H1 (cell line): ENCODE results near the gene TMEM151A. TPM values are rescaled to one million over a fixed set of nuclear protein-coding genes. Genes with fewer than 3 reads are reported as not detected.

Source experiments
- CTCF ChIA-PET: fragments of 300-600 bp; sonication (Branson Sonifier 250); formaldehyde crosslinking; loops from one replicate; lab custom pipeline; 2021; ENCODE audit not compliant: partially characterized antibody; lab: Charles Lee
- POLR2A ChIA-PET: fragments of 300-600 bp; sonication (Branson Sonifier 250); formaldehyde crosslinking; loops from one replicate; lab custom pipeline; 2021; ENCODE audit warnings: inconsistent platforms; ENCODE audit not compliant: partially characterized antibody; lab: Charles Lee
- DNase-seq, 2 experiments: peaks; one replicate each; pipeline versions ENCODE4 v3.0.0 to v3.0.0-alpha.2; 2010 to 2022; ENCODE audit warnings: low spot score in 2 of 2, low read depth in 1 of 2, mixed read lengths in 1 of 2
- FAIRE-seq: peaks from 2 replicates; lab custom pipeline; 2011; peaks lifted over from hg19 to GRCh38; lab: Jason Lieb, UNC
- H2AFZ ChIP-seq: 2 replicates; pipeline ENCODE4 v1.8.1; 2012; ENCODE audit warnings: low read length, inconsistent platforms
- H2AK5ac ChIP-seq: 2 replicates; pipeline ENCODE4 v1.6.1; 2013; ENCODE audit warnings: low read depth, low read length
- H2BK120ac ChIP-seq: replicated peaks from 2 replicates; pipeline ENCODE3; 2013; ENCODE audit warnings: low read depth, low read length, inconsistent platforms
- H2BK12ac ChIP-seq: 2 replicates; pipeline ENCODE4 v1.6.1; 2013; ENCODE audit warnings: low read depth, low read length
- H2BK15ac ChIP-seq: 2 replicates; pipeline ENCODE4 v1.6.1; 2013; ENCODE audit warnings: low read length
- H2BK20ac ChIP-seq: 2 replicates; pipeline ENCODE4 v1.6.1; 2013; ENCODE audit warnings: low read length
- H2BK5ac ChIP-seq: 2 replicates; pipeline ENCODE4 v1.6.1; 2013; ENCODE audit warnings: low read depth, low read length
- H3K14ac ChIP-seq: 2 replicates; pipeline ENCODE4 v1.6.1; 2013; ENCODE audit warnings: inconsistent platforms; ENCODE audit not compliant: insufficient read length
- H3K18ac ChIP-seq: 2 replicates; pipeline ENCODE4 v1.6.1; 2013; ENCODE audit warnings: low read length; ENCODE audit errors: extremely low read depth
- H3K23ac ChIP-seq: 2 replicates; pipeline ENCODE4 v1.6.1; 2013; ENCODE audit warnings: inconsistent platforms; ENCODE audit not compliant: insufficient read length
- H3K23me2 ChIP-seq: 2 replicates; pipeline ENCODE4 v1.6.1; 2013; ENCODE audit warnings: low read depth, low read length
- H3K27ac ChIP-seq: 2 replicates; pipeline ENCODE4 v1.6.1; 2011; ENCODE audit warnings: low read depth, low read length, inconsistent platforms
- H3K27me3 ChIP-seq, 4 experiments: replicated peaks in 1 of 4; 1 replicate in 1 of 4; 2 replicates in 3 of 4; pipeline versions ENCODE4 v1.6.1 to v1.8.1; 2011 to 2013; ENCODE audit warnings: low read length in 3 of 4, mild to moderate bottlenecking in 3 of 4, inconsistent platforms in 2 of 4, mixed read lengths in 2 of 4, moderate library complexity in 1 of 4; ENCODE audit not compliant: control insufficient read depth in 3 of 4, insufficient read depth in 3 of 4; ENCODE audit errors: extremely low read depth in 1 of 4
- H3K36me3 ChIP-seq, 4 experiments: 2 replicates each; pipeline versions ENCODE4 v1.6.1 to v1.8.1; 2011 to 2013; ENCODE audit warnings: mild to moderate bottlenecking in 4 of 4, low read length in 3 of 4, moderate library complexity in 2 of 4, control low read depth in 1 of 4, inconsistent platforms in 1 of 4; ENCODE audit not compliant: insufficient read depth in 4 of 4, control insufficient read depth in 2 of 4
- H3K4ac ChIP-seq: replicated peaks from 2 replicates; pipeline ENCODE3; 2013; ENCODE audit warnings: low read length, low read depth, mixed read lengths, inconsistent platforms; ENCODE audit not compliant: insufficient read length
- H3K4me1 ChIP-seq, 4 experiments: replicated peaks in 1 of 4; 1 replicate in 1 of 4; 2 replicates in 3 of 4; pipeline versions ENCODE4 v1.6.1 to v1.8.1; 2011 to 2013; ENCODE audit warnings: low read length in 3 of 4, inconsistent platforms in 2 of 4, mixed read lengths in 1 of 4; ENCODE audit not compliant: insufficient read depth in 4 of 4, control insufficient read depth in 3 of 4
- H3K4me2 ChIP-seq, 2 experiments: 2 replicates each; pipeline versions ENCODE4 v1.6.1 to v1.8.1; 2011 to 2013; ENCODE audit warnings: low read depth in 2 of 2, low read length in 2 of 2, control low read depth in 1 of 2, inconsistent platforms in 1 of 2, mild to moderate bottlenecking in 1 of 2; ENCODE audit not compliant: insufficient read depth in 1 of 2
- H3K4me3 ChIP-seq, 4 experiments: fragments of 200-600, 300-600 bp in 1 of 4; sonication (generic), shearing (Covaris generic), sonication (Bioruptor Twin) in 1 of 4; 2 replicates each; pipeline versions ENCODE4 v1.5.1 to v1.8.1; 2011 to 2016; ENCODE audit warnings: low read length in 4 of 4, low read depth in 3 of 4, control low read depth in 2 of 4, inconsistent platforms in 2 of 4, mild to moderate bottlenecking in 2 of 4, mixed read lengths in 1 of 4, moderate library complexity in 1 of 4; ENCODE audit not compliant: insufficient read depth in 2 of 4; ENCODE audit errors: extremely low read depth in 1 of 4
- H3K56ac ChIP-seq: replicated peaks from 2 replicates; pipeline ENCODE3; 2013; ENCODE audit warnings: low read depth, mild to moderate bottlenecking, mixed read lengths, low read length, inconsistent platforms; ENCODE audit not compliant: insufficient read length
- H3K79me1 ChIP-seq: 2 replicates; pipeline ENCODE4 v1.6.1; 2013; ENCODE audit warnings: low read depth, low read length, control low read depth
- H3K79me2 ChIP-seq, 2 experiments: 2 replicates each; pipeline versions ENCODE4 v1.6.1 to v1.8.1; 2012 to 2013; ENCODE audit warnings: low read length in 2 of 2, mild to moderate bottlenecking in 2 of 2, inconsistent platforms in 1 of 2; ENCODE audit not compliant: insufficient read depth in 2 of 2, control insufficient read depth in 1 of 2
- H3K9ac ChIP-seq, 4 experiments: replicated peaks in 1 of 4; 1 replicate in 1 of 4; 2 replicates in 3 of 4; pipeline versions ENCODE4 v1.6.1 to v1.8.1; 2011 to 2013; ENCODE audit warnings: low read depth in 3 of 4, low read length in 3 of 4, control low read depth in 2 of 4, mild to moderate bottlenecking in 2 of 4, moderate library complexity in 2 of 4, inconsistent platforms in 1 of 4; ENCODE audit errors: extremely low read depth in 1 of 4
- H3K9me3 ChIP-seq, 2 experiments: 2 replicates each; pipeline versions ENCODE4 v1.6.1 to v1.8.1; 2012 to 2013; ENCODE audit warnings: mild to moderate bottlenecking in 2 of 2, moderate library complexity in 2 of 2, control low read depth in 1 of 2, inconsistent platforms in 1 of 2, low read depth in 1 of 2, low read length in 1 of 2, mixed read lengths in 1 of 2; ENCODE audit not compliant: insufficient read depth in 2 of 2
- H4K20me1 ChIP-seq, 2 experiments: replicated peaks in 1 of 2; 2 replicates each; pipeline versions ENCODE3 to v1.8.1; 2011 to 2013; ENCODE audit warnings: inconsistent platforms in 2 of 2, low read length in 2 of 2, mild to moderate bottlenecking in 1 of 2; ENCODE audit not compliant: insufficient read depth in 2 of 2, control insufficient read depth in 1 of 2
- H4K5ac ChIP-seq: 2 replicates; pipeline ENCODE4 v1.6.1; 2013; ENCODE audit warnings: low read length, low read depth, mixed read lengths, inconsistent platforms; ENCODE audit not compliant: insufficient read length
- H4K8ac ChIP-seq: 2 replicates; pipeline ENCODE4 v1.8.0; 2013; ENCODE audit warnings: mild to moderate bottlenecking, moderate library complexity, low read length, inconsistent platforms; ENCODE audit not compliant: insufficient read depth; ENCODE audit errors: extremely low read depth
- H4K91ac ChIP-seq: replicated peaks from 2 replicates; pipeline ENCODE3; 2013; ENCODE audit warnings: low read length, mixed read lengths, inconsistent platforms; ENCODE audit not compliant: insufficient read length
- ASH2L ChIP-seq: fragments of 200-600, 300-600 bp; sonication (generic); IDR thresholded peaks from one replicate; pipeline ENCODE4 v1.7.1; 2017; ENCODE audit warnings: low read length
- CBX8 ChIP-seq: fragments of 300-800, 300-1000 bp; sonication (generic); IDR thresholded peaks from 2 replicates; pipeline ENCODE4 v1.7.1; 2016; ENCODE audit warnings: low read depth, low read length, borderline replicate concordance
- CEBPB ChIP-seq: IDR thresholded peaks from 2 replicates; pipeline ENCODE4 v1.6.1; 2012; ENCODE audit warnings: low read depth, low read length
- E2F6 ChIP-seq: IDR thresholded peaks from 2 replicates; pipeline ENCODE4 v1.6.1; 2012; ENCODE audit warnings: inconsistent platforms
- JUND ChIP-seq: IDR thresholded peaks from 2 replicates; pipeline ENCODE4 v1.6.1; 2011; ENCODE audit warnings: mild to moderate bottlenecking, improper control_type of control experiment, low read length
- MAX ChIP-seq: IDR thresholded peaks from 2 replicates; pipeline ENCODE4 v1.6.1; 2012; ENCODE audit warnings: inconsistent platforms
- NRF1 ChIP-seq: IDR thresholded peaks from 2 replicates; pipeline ENCODE4 v1.6.1; 2011; ENCODE audit warnings: mild to moderate bottlenecking, low read depth, low read length, improper control_type of control experiment
- RAD21 ChIP-seq, 2 experiments: IDR thresholded peaks in 1 of 2; conservative IDR thresholded peaks in 1 of 2; 2 replicates each; pipeline ENCODE4 v1.6.1; 2011; ENCODE audit warnings: low read depth in 2 of 2, low read length in 2 of 2, improper control_type of control experiment in 1 of 2, inconsistent platforms in 1 of 2, mild to moderate bottlenecking in 1 of 2, moderate library complexity in 1 of 2
- SP2 ChIP-seq: IDR thresholded peaks from 2 replicates; pipeline ENCODE4 v1.6.1; 2012; ENCODE audit warnings: mild to moderate bottlenecking, low read length, inconsistent platforms
- TBP ChIP-seq: IDR thresholded peaks from 2 replicates; pipeline ENCODE4 v1.6.1; 2011; ENCODE audit warnings: low read depth, low read length, improper control_type of control experiment
- WGBS, 2 experiments: shearing (Covaris generic) in 1 of 2; methylation state at CpG; one replicate each; pipeline versions ENCODE4 v1.1.6 to v1.1.7; 2013 to 2015; ENCODE audit warnings: low lambda C conversion rate in 2 of 2, mixed read lengths in 2 of 2, inconsistent platforms in 1 of 2, low coverage in 1 of 2, missing lambda C conversion rate in 1 of 2; ENCODE audit not compliant: insufficient replicate concordance in 2 of 2, insufficient coverage in 1 of 2, insufficient read length in 1 of 2; ENCODE audit errors: extremely low coverage in 1 of 2, missing lambda C conversion rate in 1 of 2; 5-methylcytosine and 5-hydroxymethylcytosine counted together
- polyA plus RNA-seq, 7 experiments: library from polyadenylated mRNA; depleted of rRNA in 3 of 7; stranded (reverse) in 5 of 7; unstranded in 2 of 7; fragments of >200 nt in 5 of 7; fragments of 200-250 nt in 2 of 7; gene quantifications; 1 replicate in 5 of 7; 2 replicates in 1 of 7; 4 replicates in 1 of 7; pipeline versions ENCODE4 v1.2.1 to v1.2.3, GENCODE V29; 2011 to 2013; ENCODE audit warnings: missing spikeins in 2 of 7, mixed read lengths in 2 of 7
- total RNA-seq: library from RNA; stranded (reverse); fragmentation: NEBNext Ultra II Directional; extraction: Animal tissue kit (Norgen Biotek cat#: 25700); gene quantifications from 2 replicates; pipeline ENCODE4 v1.2.1, GENCODE V29; 2021

Gene TMEM151A
- total and polyA plus RNA-seq, 2 of the 8 experiments (the other 6 are each of a cell fraction or from before 2014, with no cell fraction given), result 3.2 TPM

- Histone ChIP-seq H3K23ac (no peak overlapping the region), H3K23me2 (no peaks in the 10 kb centered on the region; the same call in 1 of the 2 replicates), H2BK20ac (peak overlapping the region; percentile 48; the same call in 1 of the 2 replicates), H2BK15ac (peak overlapping the region; percentile 98; the same call in 1 of the 2 replicates), H3K79me1 (no peaks in the 10 kb centered on the region), H3K4me2 (peak overlapping the region; percentile 68 to 81), H3K9ac (peak overlapping the region in 1 of 4 experiments; percentile 29; a peak in 1 of 7 replicates), H2AK5ac (peak overlapping the region; percentile 93; the same call in 1 of the 2 replicates), H3K4me3 (peak overlapping the region; percentile 1 to 62 (median 48); a peak in 7 of 8 replicates), H3K14ac (no peak overlapping the region), H2BK12ac (peak overlapping the region; percentile 75; the same call in 1 of the 2 replicates), H2AFZ (peak overlapping the region; percentile 27; the same call in 1 of the 2 replicates), H3K27ac (no peak overlapping the region), H3K79me2 (no peaks in the 10 kb centered on the region), H2BK5ac (peak overlapping the region; percentile 85; the same call in 1 of the 2 replicates), H4K20me1 (no peaks in the 10 kb centered on the region), H3K9me3 (no peaks in the 10 kb centered on the region), H2BK120ac (no peak overlapping the region), H3K56ac (no peak overlapping the region), H4K5ac (no peak overlapping the region), H3K18ac (peak overlapping the region; percentile 78), H3K4ac (no peak overlapping the region), H4K91ac (peak overlapping the region; percentile 20), H3K27me3 (no peaks in the 10 kb centered on the region; a peak in 2 of 7 replicates), H4K8ac (peak overlapping the region; percentile 79; the same call in 1 of the 2 replicates), H3K36me3 (peaks cover 0 to 3% (median 0%) of the 10 kb centered on the region in 4 experiments; a peak in 4 of 8 replicates), H3K4me1 (peaks cover 0 to 20% (median 14%) of the 10 kb centered on the region in 4 experiments; a peak in 6 of 7 replicates)
- CTCF ChIA-PET, result interaction anchor here (0.8 to 8.7 kb wide), 20 partner anchors 9 to 143 kb away, joined by 3 to 242 read pairs (median 8); partner anchors contain the start of genes BRMS1, CD248 and YIF1A
- 36% methylated on average over 30 of the region's 35 CpGs; no CpG with 5 or more reads in 1 of the 2 experiments for WGBS, 2 experiments
- DNase-seq (peak in 1 of 2 experiments; percentile 77), FAIRE-seq (no peak)
- POLR2A ChIA-PET, result interaction anchor here (0.6 to 8.5 kb wide), 15 partner anchors 9 to 68 kb away, joined by 3 to 61 read pairs (median 5); partner anchors contain the start of genes B4GAT1, BRMS1 and CD248
- TF ChIP-seq E2F6 (peak; percentile 82), TBP (no peak), CBX8 (no peak), CEBPB (no peak), ASH2L (no peak), MAX (peak; percentile 82), SP2 (no peak), RAD21 (IDR thresholded peaks at IDR 0.05 in 1 of 2, conservative IDR thresholded peaks at IDR 0.05 in 1 of 2; ENCODE audit: low read depth in 2 of 2, low read length in 2 of 2) (no peak), NRF1 (no peak), JUND (no peak)
Observed at GRCh38 chr11:66335531-66336233, 44.0 kb downstream of the TMEM151A start.
